GM10847 (cell line): ENCODE data around the gene ANP32D.

Source experiments
- POLR2A ChIP-seq: IDR thresholded peaks from 2 replicates; pipeline ENCODE4 v1.6.1; 2011; ENCODE audit not compliant: insufficient read length; ENCODE audit errors: extremely low read depth

ANP32D gene

GRCh38 chr12:48510111-48510510, 37.8 kb downstream of the ANP32D start:
- no peak for TF ChIP-seq POLR2A

- no peak for TF ChIP-seq POLR2A
These were observed 40.5 kb downstream of the ANP32D start for GRCh38 chr12:48512855-48513254.

GRCh38 chr12:48514728-48515127, 42.4 kb downstream of the ANP32D start:
- TF ChIP-seq POLR2A: no peak
